Mammary epithelial cell (primary cell): ENCODE results near the gene TTI1.

ENCODE experiments used
- CTCF ChIP-seq, 2 donors: IDR thresholded peaks in 1 of 2; conservative IDR thresholded peaks in 1 of 2; 2 replicates each; pipeline ENCODE4 v1.5.1; 2011 to 2012; ENCODE audit warnings: inconsistent platforms in 2 of 2, low read length in 2 of 2, mild to moderate bottlenecking in 2 of 2, control low read depth in 1 of 2, low read depth in 1 of 2; ENCODE audit not compliant: insufficient read depth in 1 of 2; ENCODE audit errors: extremely low read depth in 1 of 2
- EZH2 ChIP-seq: IDR thresholded peaks from 2 replicates; pipeline ENCODE4 v1.6.1; 2012; ENCODE audit warnings: low read length, inconsistent platforms, borderline replicate concordance

- TF ChIP-seq CTCF (conservative IDR thresholded peaks at IDR 0.05 in 1 of 2, IDR thresholded peaks at IDR 0.05 in 1 of 2; ENCODE audit: extremely low read depth in 1 of 2, insufficient read depth in 1 of 2, low read depth in 1 of 2, low read length in 2 of 2) (no peak), EZH2 (no peak)
Observed at GRCh38 chr20:37933786-37934633, 99.2 kb downstream of the TTI1 start.
